K562 (cell line): ENCODE results near the gene TEX22.

Source experiments
- GATAD2B ChIP-seq: fragments of 450-650 bp; IDR thresholded peaks from 2 replicates; pipeline ENCODE4 v1.6.1; 2017; ENCODE audit warnings: mild to moderate bottlenecking, borderline replicate concordance
- MAFK ChIP-seq: IDR thresholded peaks from 2 replicates; pipeline ENCODE4 v1.6.1; 2011; ENCODE audit warnings: low read length, improper control_type of control experiment
- MXI1 ChIP-seq: IDR thresholded peaks from 2 replicates; pipeline ENCODE4 v1.6.1; 2011; ENCODE audit warnings: low read depth, mild to moderate bottlenecking, improper control_type of control experiment, low read length
- ZBTB7A ChIP-seq: IDR thresholded peaks from 2 replicates; pipeline ENCODE4 v1.6.1; 2011; ENCODE audit warnings: low read depth, mild to moderate bottlenecking, low read length, moderate library complexity, borderline replicate concordance; ENCODE audit not compliant: control insufficient read depth
- ZNF146 ChIP-seq: IDR thresholded peaks from one replicate; pipeline ENCODE4 v1.6.1; 2018; ENCODE audit warnings: missing compliant biosample characterization; ENCODE audit not compliant: unreplicated experiment

DNA sequence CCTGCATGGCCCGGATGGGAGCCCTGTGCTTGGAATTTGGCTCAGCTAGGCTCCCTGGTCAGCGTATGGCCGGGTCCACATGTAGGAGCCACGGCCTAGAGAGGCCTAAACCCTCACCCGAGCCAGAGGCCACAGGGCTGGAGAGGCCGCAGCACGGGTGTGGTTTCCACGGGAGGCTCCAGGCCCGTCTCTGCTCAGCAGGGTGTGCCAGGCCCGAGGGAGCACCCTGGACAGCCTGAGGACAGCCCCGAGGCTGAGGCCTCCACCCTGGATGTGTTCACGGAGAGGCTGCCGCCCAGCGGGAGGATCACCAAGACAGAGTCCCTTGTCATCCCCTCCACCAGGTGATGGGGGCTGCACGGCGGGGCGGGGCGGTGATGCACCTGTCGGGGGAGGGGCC lies 17.6 kb upstream of the TEX22 start:
- TF ChIP-seq ZNF146 (CRISPR knock-in tag) (no peak), GATAD2B (no peak), MXI1 (no peak), ZBTB7A (no peak), MAFK (no peak)
